HepG2 (cell line): ENCODE measurements around the gene IL21R. TPM values are rescaled to one million over a fixed set of nuclear protein-coding genes. Genes with fewer than 3 reads are reported as not detected.

ENCODE experiments used
- ATAC-seq: fragments of 200-7000 bp; cut with Tn5 transposase; 3 replicates; pipeline ENCODE4 v1.9.1; 2020; ENCODE audit warnings: mild to moderate bottlenecking, moderate library complexity
- BruUV-seq: library from RNA; stranded (reverse); fragments of 400-500 nt; replicated peaks from 2 replicates; lab custom pipeline; 2021; lab: Mats Ljungman, UMichigan
- CTCF ChIA-PET: fragments of 300-600 bp; formaldehyde crosslinking; extraction: SDS; loops from one replicate; lab custom pipeline; 2021; ENCODE audit warnings: low total read pairs, inconsistent platforms, low intra/inter-chr PET ratio; lab: Yijun Ruan, JAX
- POLR2A ChIA-PET: fragments of 350-600 bp; sonication (Branson Sonifier 250); formaldehyde crosslinking; loops from one replicate; lab custom pipeline; 2020; ENCODE audit warnings: antibody characterized with exemption, inconsistent platforms; lab: Yijun Ruan, JAX
- DNase-seq: peaks from one replicate; pipeline ENCODE4 v3.0.0-alpha.2; 2015; ENCODE audit warnings: low spot score
- FAIRE-seq: peaks from 3 replicates; lab custom pipeline; 2011; peaks lifted over from hg19 to GRCh38; lab: Jason Lieb, UNC
- H2AFZ ChIP-seq: one replicate; pipeline ENCODE4 v1.6.1; 2011; ENCODE audit warnings: low read length, inconsistent platforms
- H3K27ac ChIP-seq: fragments of 300-600 bp; 3 replicates; pipeline ENCODE4 v1.8.0; 2011; ENCODE audit warnings: mixed run types, mild to moderate bottlenecking, mixed read lengths, low read length, inconsistent platforms; ENCODE audit not compliant: insufficient read depth; ENCODE audit errors: extremely low read length
- H3K27me3 ChIP-seq, 2 experiments: fragments of 200-600 bp in 1 of 2; 2 replicates in 1 of 2; 3 replicates in 1 of 2; pipeline versions ENCODE4 v1.6.0 to v1.8.0; 2011; ENCODE audit warnings: low read length in 2 of 2, mild to moderate bottlenecking in 2 of 2, moderate library complexity in 2 of 2, inconsistent platforms in 1 of 2; ENCODE audit not compliant: insufficient read depth in 2 of 2, control insufficient read depth in 1 of 2
- H3K36me3 ChIP-seq, 2 experiments: fragments of 200-600 bp in 1 of 2; replicated peaks in 1 of 2; 2 replicates in 1 of 2; 3 replicates in 1 of 2; pipeline versions ENCODE4 v1.5.1 to v1.8.0; 2011; ENCODE audit warnings: low read length in 2 of 2, inconsistent platforms in 1 of 2; ENCODE audit not compliant: insufficient read depth in 2 of 2, control insufficient read depth in 1 of 2
- H3K4me1 ChIP-seq: 2 replicates; pipeline ENCODE4 v1.5.1; 2012; ENCODE audit warnings: low read length, inconsistent platforms; ENCODE audit not compliant: insufficient read depth
- H3K4me2 ChIP-seq: 2 replicates; pipeline ENCODE4 v1.6.0; 2011; ENCODE audit warnings: low read depth, low read length, inconsistent platforms
- H3K4me3 ChIP-seq, 3 experiments: fragments of 200-600 bp in 1 of 3; sonication (generic), shearing (Covaris generic) in 1 of 3; replicated peaks in 1 of 3; 2 replicates each; pipeline ENCODE4 v1.5.1; 2011 to 2016; ENCODE audit warnings: low read length in 3 of 3, inconsistent platforms in 2 of 3, low read depth in 2 of 3, mild to moderate bottlenecking in 2 of 3, control low read depth in 1 of 3, mixed read lengths in 1 of 3; ENCODE audit not compliant: insufficient read depth in 1 of 3
- H3K79me2 ChIP-seq: one replicate; pipeline ENCODE4 v1.6.1; 2011; ENCODE audit warnings: low read length, inconsistent platforms; ENCODE audit not compliant: insufficient read depth
- H3K9ac ChIP-seq: 2 replicates; pipeline ENCODE4 v1.6.0; 2011; ENCODE audit warnings: mild to moderate bottlenecking, low read depth, low read length, inconsistent platforms; ENCODE audit not compliant: insufficient read depth
- H3K9me3 ChIP-seq: 2 replicates; pipeline ENCODE4 v1.5.1; 2012; ENCODE audit warnings: mild to moderate bottlenecking, low read length
- H4K20me1 ChIP-seq: 2 replicates; pipeline ENCODE4 v1.6.0; 2011; ENCODE audit warnings: inconsistent platforms, mild to moderate bottlenecking, low read length, moderate library complexity; ENCODE audit not compliant: insufficient read depth
- E2F5 ChIP-seq: sonication (generic); formaldehyde crosslinking; conservative IDR thresholded peaks from 2 replicates; pipeline ENCODE4 v1.4.0; 2020; ENCODE audit warnings: missing genetic modification reagents
- FLYWCH1 ChIP-seq: sonication (generic); formaldehyde crosslinking; IDR thresholded peaks from 2 replicates; pipeline ENCODE4 v1.8.1; 2023; ENCODE audit warnings: mild to moderate bottlenecking, missing genetic modification reagents
- JUN ChIP-seq: sonication (generic); formaldehyde crosslinking; IDR thresholded peaks from 2 replicates; pipeline ENCODE4 v1.4.0; 2020; ENCODE audit warnings: mild to moderate bottlenecking, missing genetic modification reagents
- JUNB ChIP-seq: sonication (generic); formaldehyde crosslinking; IDR thresholded peaks from 2 replicates; pipeline ENCODE4 v1.8.0; 2022; ENCODE audit warnings: missing genetic modification reagents, mild to moderate bottlenecking, borderline replicate concordance
- NFYB ChIP-seq: sonication (generic); formaldehyde crosslinking; IDR thresholded peaks from 2 replicates; pipeline ENCODE4 v1.4.0; 2020; ENCODE audit warnings: missing genetic modification reagents
- NR3C1 ChIP-seq: sonication (generic); formaldehyde crosslinking; IDR thresholded peaks from 2 replicates; pipeline ENCODE4 v1.4.0; 2020; ENCODE audit warnings: missing genetic modification reagents
- RAD51 ChIP-seq: fragments of 450-650 bp; IDR thresholded peaks from 2 replicates; pipeline ENCODE4 v1.6.1; 2016; ENCODE audit warnings: borderline replicate concordance
- RXRA ChIP-seq: sonication (generic); formaldehyde crosslinking; IDR thresholded peaks from 2 replicates; pipeline ENCODE4 v1.5.1; 2020; ENCODE audit warnings: missing genetic modification reagents
- SMAD1 ChIP-seq: sonication (generic); formaldehyde crosslinking; IDR thresholded peaks from 2 replicates; pipeline ENCODE4 v1.4.0; 2020; ENCODE audit warnings: missing genetic modification reagents, low read depth, mild to moderate bottlenecking, borderline replicate concordance
- SMARCC2 ChIP-seq: fragments of 450-650 bp; IDR thresholded peaks from 2 replicates; pipeline ENCODE4 v1.6.1; 2017; ENCODE audit warnings: antibody characterized with exemption, mild to moderate bottlenecking
- ZFP36L1 ChIP-seq: sonication (generic); formaldehyde crosslinking; IDR thresholded peaks from 2 replicates; pipeline ENCODE4 v1.8.0; 2022; ENCODE audit warnings: mild to moderate bottlenecking, missing genetic modification reagents, moderate library complexity
- ZNF136 ChIP-seq: sonication (generic); formaldehyde crosslinking; IDR thresholded peaks from 2 replicates; pipeline ENCODE4 v1.8.1; 2022; ENCODE audit warnings: low read depth, mild to moderate bottlenecking, moderate library complexity, missing genetic modification reagents
- ZNF224 ChIP-seq: sonication (generic); formaldehyde crosslinking; IDR thresholded peaks from 2 replicates; pipeline ENCODE4 v1.5.0; 2020; ENCODE audit warnings: mild to moderate bottlenecking, missing genetic modification reagents
- ZNF280B ChIP-seq: sonication (generic); formaldehyde crosslinking; IDR thresholded peaks from 2 replicates; pipeline ENCODE4 v1.5.0; 2020; ENCODE audit warnings: missing genetic modification reagents, mild to moderate bottlenecking, borderline replicate concordance
- ZNF512B ChIP-seq: sonication (generic); formaldehyde crosslinking; IDR thresholded peaks from 2 replicates; pipeline ENCODE4 v1.5.1; 2020; ENCODE audit warnings: missing genetic modification reagents, mild to moderate bottlenecking, borderline replicate concordance
- ZNF564 ChIP-seq: sonication (generic); formaldehyde crosslinking; IDR thresholded peaks from 2 replicates; pipeline ENCODE4 v1.8.1; 2023; ENCODE audit warnings: mild to moderate bottlenecking, missing genetic modification reagents
- WGBS: methylation state at CpG from one replicate; pipeline ENCODE4 v1.1.6; 2017; ENCODE audit warnings: low lambda C conversion rate; 5-methylcytosine and 5-hydroxymethylcytosine counted together
- in situ Hi-C: cut with HindIII; loops from 2 replicates; pipeline ENCODE4 v1.10.0; 2017; ENCODE audit warnings: low pct_unique_long_range_greater_than_20kb; ENCODE audit not compliant: extremely low pct_ligation_motif_present
- intact Hi-C: fragments of 100-400 bp; cut with micrococcal nuclease; formaldehyde crosslinking; loops from one replicate; pipeline ENCODE4 v1.10.0; 2022; ENCODE audit not compliant: unreplicated experiment
- polyA plus RNA-seq, 8 experiments: library from polyadenylated mRNA; depleted of rRNA in 3 of 8; stranded (reverse) in 7 of 8; unstranded in 1 of 8; fragments of >200 nt; fragmentation: Illumina TruSeq in 4 of 8; extraction: Trizol in 4 of 8; gene quantifications; 2 replicates each; pipeline versions ENCODE4 v1.2.1 to v1.2.3, GENCODE V29; 2011 to 2016; ENCODE audit warnings: low read depth in 4 of 8, missing spikeins in 1 of 8, mixed read lengths in 1 of 8; ENCODE audit not compliant: insufficient read depth in 1 of 8
- total RNA-seq, 5 experiments: library from RNA; depleted of rRNA; stranded (reverse); fragments of >200 nt; fragmentation: Illumina TruSeq; extraction: Trizol; gene quantifications; 2 replicates each; pipeline ENCODE4 v1.2.3, GENCODE V29; 2016; ENCODE audit warnings: low read depth in 1 of 5

The IL21R gene
- total and polyA plus RNA-seq, 2 of the 13 experiments (the other 11 are each of a cell fraction or from before 2014, with no cell fraction given): 0.49 to 0.64 TPM

GRCh38 chr16:27390151-27390550 lies 11.8 kb upstream of the IL21R start:
- no peak overlapping the region for H3K4me2 ChIP-seq
- in situ Hi-C loops: no loop called here
- H3K79me2 ChIP-seq: no peaks in the 10 kb centered on the region
- H3K4me1 ChIP-seq: no peaks in the 10 kb centered on the region
- no peak overlapping the region for H2AFZ ChIP-seq
- intact Hi-C loops: no loop called here
- no TSS peak for BruUV-seq
- peaks cover 0 to 20% of the 10 kb centered on the region in 2 experiments; a peak in 2 of 5 replicates for H3K27me3 ChIP-seq
- no peaks in the 10 kb centered on the region for H3K36me3 ChIP-seq
- no peak overlapping the region for H3K27ac ChIP-seq
- no peaks in the 10 kb centered on the region for H4K20me1 ChIP-seq
- no peak for ATAC-seq
- TF ChIP-seq FLYWCH1 (no peak), RXRA (CRISPR knock-in tag) (no peak), SMARCC2 (no peak), JUNB (CRISPR knock-in tag) (no peak), NR3C1 (no peak), ZNF564 (CRISPR knock-in tag) (no peak), ZNF224 (CRISPR knock-in tag) (no peak)
- CTCF ChIA-PET: no interaction called here
- no peak for FAIRE-seq
- no peak for DNase-seq
- H3K4me3 ChIP-seq: no peak overlapping the region
- no peak overlapping the region for H3K9ac ChIP-seq
- H3K9me3 ChIP-seq: no peaks in the 10 kb centered on the region
- POLR2A ChIA-PET: no interaction called here

GRCh38 chr16:27392671-27393070 lies 9.3 kb upstream of the IL21R start:
- Histone ChIP-seq H4K20me1 (no peaks in the 10 kb centered on the region), H2AFZ (no peak overlapping the region), H3K27ac (no peak overlapping the region), H3K4me1 (no peaks in the 10 kb centered on the region), H3K27me3 (peaks cover 0 to 11% of the 10 kb centered on the region in 2 experiments; a peak in 1 of 5 replicates), H3K4me3 (no peak overlapping the region)
- in situ Hi-C loops (no loop called here), intact Hi-C loops (no loop called here)
- FAIRE-seq (no peak), ATAC-seq (no peak)
- WGBS: 2% methylated on average over 1 of the region's 1 CpG
- TF ChIP-seq ZNF512B (CRISPR knock-in tag) (no peak), NFYB (CRISPR knock-in tag) (no peak), SMAD1 (no peak), ZNF136 (CRISPR knock-in tag) (no peak), RAD51 (no peak), ZNF280B (CRISPR knock-in tag) (no peak), E2F5 (no peak), ZFP36L1 (CRISPR knock-in tag) (no peak), JUN (no peak)
- TF ChIP-seq, all 625 proteins: peak for 0
- Histone ChIP-seq H3K9me3 (no peaks in the 10 kb centered on the region), H3K9ac (no peak overlapping the region), H3K79me2 (no peaks in the 10 kb centered on the region), H3K4me2 (no peak overlapping the region), H3K36me3 (no peaks in the 10 kb centered on the region)
- no peak for DNase-seq
- CTCF ChIA-PET: no interaction called here
- no TSS peak for BruUV-seq
- POLR2A ChIA-PET: no interaction called here
